ENCODE data around the gene SPRYD7. TPM values are rescaled to one million over a fixed set of nuclear protein-coding genes. Genes with fewer than 3 reads are reported as not detected.

Gene SPRYD7
- total and polyA plus RNA-seq, 4 experiments from 2014 or later = 3.0 to 5.1 (median 3.3) TPM

- Mint-ChIP-seq H3K27ac (peak overlapping the region in 2 of 7 donors; percentile 47 to 72), H3K4me3 (no peak overlapping the region), H3K4me1 (peaks cover 0 to 5% (median 3%) of the 10 kb centered on the region in 4 donors), H3K27me3 (no peaks in the 10 kb centered on the region), H3K9me3 (no peaks in the 10 kb centered on the region), H3K36me3 (peaks cover 0 to 4% of the 10 kb centered on the region in 2 donors)
- H3K4me3 ChIP-seq (ENCODE audit: low read length in 2 of 2) = no peak overlapping the region
- DNase-seq = no peak
- no peaks in the 10 kb centered on the region for H3K4me1 ChIP-seq (ENCODE audit: insufficient read depth, low read length)
- H3K36me3 ChIP-seq (ENCODE audit: insufficient read depth, low read length) = no peaks in the 10 kb centered on the region
- H3K9me3 ChIP-seq (ENCODE audit: control insufficient read depth in 1 of 2, low read length in 2 of 2) = no peaks in the 10 kb centered on the region
- intact Hi-C loops (cut with micrococcal nuclease) = no loop called here
- H3K27ac ChIP-seq (ENCODE audit: low read depth, low read length) = no peak overlapping the region
- CTCF ChIA-PET (ENCODE audit: partially characterized antibody) = interaction anchor here (1.1 to 7.9 kb wide), 5 partner anchors 24 to 1097 kb away, joined by 3 to 105 read pairs (median 6); partner anchors contain the start of gene TRIM13
- H3K27me3 ChIP-seq (ENCODE audit: insufficient read depth, low read length) = no peaks in the 10 kb centered on the region
- POLR2A ChIA-PET (ENCODE audit: partially characterized antibody) = no interaction called here
These were observed 36.6 kb upstream of the SPRYD7 start for GRCh38 chr13:49972709-49973108.

GRCh38 chr13:49967456-49967855 lies 31.3 kb upstream of the SPRYD7 start:
- CTCF ChIA-PET (ENCODE audit: partially characterized antibody) = interaction anchor here (1.5 kb wide), 1 partner anchor 9 kb away, joined by 8 read pairs; no protein-coding TSS in a partner anchor
- Histone ChIP-seq H3K4me3 (ENCODE audit: low read length in 2 of 2) (no peak overlapping the region), H3K27ac (ENCODE audit: low read depth, low read length) (no peak overlapping the region), H3K36me3 (ENCODE audit: insufficient read depth, low read length) (no peaks in the 10 kb centered on the region), H3K9me3 (ENCODE audit: control insufficient read depth in 1 of 2, low read length in 2 of 2) (no peaks in the 10 kb centered on the region), H3K27me3 (ENCODE audit: insufficient read depth, low read length) (no peaks in the 10 kb centered on the region), H3K4me1 (ENCODE audit: insufficient read depth, low read length) (no peaks in the 10 kb centered on the region)
- intact Hi-C loops (cut with micrococcal nuclease) = no loop called here
- POLR2A ChIA-PET (ENCODE audit: partially characterized antibody) = no interaction called here
- Mint-ChIP-seq H3K36me3 (peaks cover 20 to 29% of the 10 kb centered on the region in 2 donors), H3K4me3 (no peak overlapping the region), H3K9me3 (peaks cover 4 to 30% (median 20%) of the 10 kb centered on the region in 8 donors), H3K27ac (no peak overlapping the region), H3K27me3 (no peaks in the 10 kb centered on the region), H3K4me1 (no peaks in the 10 kb centered on the region)
- DNase-seq = no peak

GRCh38 chr13:49958321-49958720 lies 22.2 kb upstream of the SPRYD7 start:
- no peaks in the 10 kb centered on the region for H3K9me3 ChIP-seq (ENCODE audit: control insufficient read depth in 1 of 2, low read length in 2 of 2)
- no peaks in the 10 kb centered on the region for H3K27me3 ChIP-seq (ENCODE audit: insufficient read depth, low read length)
- no peak overlapping the region for H3K27ac ChIP-seq (ENCODE audit: low read depth, low read length)
- POLR2A ChIA-PET (ENCODE audit: partially characterized antibody) = no interaction called here
- peaks cover 17 to 20% of the 10 kb centered on the region in 2 donors for H3K36me3 Mint-ChIP-seq
- H3K4me1 ChIP-seq (ENCODE audit: insufficient read depth, low read length) = no peaks in the 10 kb centered on the region
- H3K9me3 Mint-ChIP-seq = peaks cover 2 to 29% (median 15%) of the 10 kb centered on the region in 8 donors
- peaks cover 3 to 4% of the 10 kb centered on the region in 2 donors for H3K27me3 Mint-ChIP-seq
- CTCF ChIA-PET (ENCODE audit: partially characterized antibody) = no interaction called here
- no peak for DNase-seq
- no peak overlapping the region for H3K4me3 Mint-ChIP-seq
- intact Hi-C loops (cut with micrococcal nuclease) = no loop called here
- no peaks in the 10 kb centered on the region for H3K36me3 ChIP-seq (ENCODE audit: insufficient read depth, low read length)
- no peak overlapping the region for H3K4me3 ChIP-seq (ENCODE audit: low read length in 2 of 2)
- H3K27ac Mint-ChIP-seq = no peak overlapping the region
- H3K4me1 Mint-ChIP-seq = no peaks in the 10 kb centered on the region

- intact Hi-C loops (cut with micrococcal nuclease) = no loop called here
- no peaks in the 10 kb centered on the region for H3K4me1 ChIP-seq (ENCODE audit: insufficient read depth, low read length)
- peaks cover 5 to 7% of the 10 kb centered on the region in 2 donors for H3K36me3 Mint-ChIP-seq
- no peaks in the 10 kb centered on the region for H3K27me3 ChIP-seq (ENCODE audit: insufficient read depth, low read length)
- CTCF ChIA-PET (ENCODE audit: partially characterized antibody) = no interaction called here
- H3K4me1 Mint-ChIP-seq = no peaks in the 10 kb centered on the region
- H3K27me3 Mint-ChIP-seq = peaks cover 3 to 4% of the 10 kb centered on the region in 2 donors
- H3K27ac ChIP-seq (ENCODE audit: low read depth, low read length) = no peak overlapping the region
- H3K9me3 ChIP-seq (ENCODE audit: control insufficient read depth in 1 of 2, low read length in 2 of 2) = no peaks in the 10 kb centered on the region
- no peak overlapping the region for H3K4me3 ChIP-seq (ENCODE audit: low read length in 2 of 2)
- DNase-seq = no peak
- no peaks in the 10 kb centered on the region for H3K36me3 ChIP-seq (ENCODE audit: insufficient read depth, low read length)
- H3K9me3 Mint-ChIP-seq = peaks cover 0 to 11% (median 5%) of the 10 kb centered on the region in 8 donors
- H3K4me3 Mint-ChIP-seq = no peak overlapping the region
- POLR2A ChIA-PET (ENCODE audit: partially characterized antibody) = no interaction called here
- no peak overlapping the region for H3K27ac Mint-ChIP-seq
These were observed 20.0 kb upstream of the SPRYD7 start for GRCh38 chr13:49956131-49956530.

GRCh38 chr13:49954674-49955455 lies 18.7 kb upstream of the SPRYD7 start:
- Mint-ChIP-seq H3K27me3 (peaks cover 3 to 4% of the 10 kb centered on the region in 2 donors), H3K36me3 (peaks cover 0 to 1% of the 10 kb centered on the region in 2 donors), H3K4me1 (no peaks in the 10 kb centered on the region), H3K27ac (no peak overlapping the region), H3K9me3 (peaks cover 0 to 7% (median 0%) of the 10 kb centered on the region in 8 donors), H3K4me3 (no peak overlapping the region)
- Histone ChIP-seq H3K4me3 (ENCODE audit: low read length in 2 of 2) (no peak overlapping the region), H3K9me3 (ENCODE audit: control insufficient read depth in 1 of 2, low read length in 2 of 2) (no peaks in the 10 kb centered on the region), H3K27ac (ENCODE audit: low read depth, low read length) (no peak overlapping the region), H3K36me3 (ENCODE audit: insufficient read depth, low read length) (no peaks in the 10 kb centered on the region), H3K27me3 (ENCODE audit: insufficient read depth, low read length) (no peaks in the 10 kb centered on the region), H3K4me1 (ENCODE audit: insufficient read depth, low read length) (no peaks in the 10 kb centered on the region)
- no peak for DNase-seq
- ChIA-PET POLR2A (ENCODE audit: partially characterized antibody) (no interaction called here), CTCF (ENCODE audit: partially characterized antibody) (no interaction called here)
- intact Hi-C loops (cut with micrococcal nuclease) = no loop called here

GRCh38 chr13:49953560-49953959 lies 17.4 kb upstream of the SPRYD7 start:
- POLR2A ChIA-PET (ENCODE audit: partially characterized antibody) = no interaction called here
- Histone ChIP-seq H3K9me3 (ENCODE audit: control insufficient read depth in 1 of 2, low read length in 2 of 2) (no peaks in the 10 kb centered on the region), H3K36me3 (ENCODE audit: insufficient read depth, low read length) (no peaks in the 10 kb centered on the region), H3K27me3 (ENCODE audit: insufficient read depth, low read length) (no peaks in the 10 kb centered on the region), H3K27ac (ENCODE audit: low read depth, low read length) (no peak overlapping the region), H3K4me1 (ENCODE audit: insufficient read depth, low read length) (no peaks in the 10 kb centered on the region), H3K4me3 (ENCODE audit: low read length in 2 of 2) (no peak overlapping the region)
- intact Hi-C loops (cut with micrococcal nuclease) = no loop called here
- CTCF ChIA-PET (ENCODE audit: partially characterized antibody) = interaction anchor here (1.3 to 1.6 kb wide), 2 partner anchors 17 to 33 kb away, joined by 3 to 6 read pairs; partner anchors contain the start of gene SPRYD7
- Mint-ChIP-seq H3K9me3 (peaks cover 0 to 5% (median under 1%) of the 10 kb centered on the region in 8 donors), H3K36me3 (peaks cover 0 to 1% of the 10 kb centered on the region in 2 donors), H3K27ac (no peak overlapping the region), H3K4me3 (no peak overlapping the region), H3K27me3 (peaks cover 4 to 6% of the 10 kb centered on the region in 2 donors), H3K4me1 (no peaks in the 10 kb centered on the region)
- no peak for DNase-seq

GRCh38 chr13:49951754-49952535 lies 15.8 kb upstream of the SPRYD7 start:
- no peaks in the 10 kb centered on the region for H3K4me1 ChIP-seq (ENCODE audit: insufficient read depth, low read length)
- CTCF ChIA-PET (ENCODE audit: partially characterized antibody) = interaction anchor here (0.6 kb wide), 1 partner anchor 54 kb away, joined by 3 read pairs; no protein-coding TSS in a partner anchor
- Mint-ChIP-seq H3K36me3 (no peaks in the 10 kb centered on the region), H3K4me3 (no peak overlapping the region), H3K4me1 (no peaks in the 10 kb centered on the region), H3K9me3 (peaks cover 0 to 5% (median 3%) of the 10 kb centered on the region in 8 donors), H3K27me3 (peaks cover 4 to 6% of the 10 kb centered on the region in 2 donors), H3K27ac (no peak overlapping the region)
- intact Hi-C loops (cut with micrococcal nuclease) = no loop called here
- no peaks in the 10 kb centered on the region for H3K36me3 ChIP-seq (ENCODE audit: insufficient read depth, low read length)
- no peak overlapping the region for H3K27ac ChIP-seq (ENCODE audit: low read depth, low read length)
- no peak for DNase-seq
- H3K27me3 ChIP-seq (ENCODE audit: insufficient read depth, low read length) = no peaks in the 10 kb centered on the region
- no peaks in the 10 kb centered on the region for H3K9me3 ChIP-seq (ENCODE audit: control insufficient read depth in 1 of 2, low read length in 2 of 2)
- POLR2A ChIA-PET (ENCODE audit: partially characterized antibody) = no interaction called here
- no peak overlapping the region for H3K4me3 ChIP-seq (ENCODE audit: low read length in 2 of 2)

Data from CD4-positive, alpha-beta memory T cell (primary cell).